Astrocyte (in vitro differentiated cells and primary cell): ENCODE measurements around the gene ARPC4. TPM values are rescaled to one million over a fixed set of nuclear protein-coding genes. Genes with fewer than 3 reads are reported as not detected.
A peak's percentile ranks its signal among the peaks of the same experiment; 100 is the strongest.

Source experiments
- DNase-seq: peaks from one replicate; pipeline ENCODE4 v3.0.0-alpha.2; 2010; ENCODE audit warnings: low read depth
- FAIRE-seq: peaks from 2 replicates; lab custom pipeline; 2011; peaks lifted over from hg19 to GRCh38; lab: Jason Lieb, UNC
- H2AFZ ChIP-seq: 2 replicates; pipeline ENCODE4 v1.6.0; 2012; ENCODE audit warnings: low read depth, low read length, inconsistent platforms
- H3K27ac ChIP-seq: 2 replicates; pipeline ENCODE4 v1.5.1; 2011; ENCODE audit warnings: low read depth, low read length, inconsistent platforms
- H3K27me3 ChIP-seq: 2 replicates; pipeline ENCODE4 v1.6.0; 2011; ENCODE audit warnings: low read length, inconsistent platforms; ENCODE audit not compliant: insufficient read depth
- H3K36me3 ChIP-seq: 2 replicates; pipeline ENCODE4 v1.5.1; 2011; ENCODE audit warnings: low read length, inconsistent platforms; ENCODE audit not compliant: insufficient read depth
- H3K4me1 ChIP-seq: 2 replicates; pipeline ENCODE4 v1.5.1; 2011; ENCODE audit warnings: low read length, inconsistent platforms; ENCODE audit not compliant: insufficient read depth
- H3K4me2 ChIP-seq: 2 replicates; pipeline ENCODE4 v1.6.0; 2012; ENCODE audit warnings: low read length, inconsistent platforms
- H3K4me3 ChIP-seq: 2 replicates; pipeline ENCODE4 v1.5.1; 2011; ENCODE audit warnings: low read depth, mild to moderate bottlenecking, low read length, inconsistent platforms; ENCODE audit not compliant: insufficient read depth
- H3K79me2 ChIP-seq: 2 replicates; pipeline ENCODE4 v1.6.0; 2012; ENCODE audit warnings: mild to moderate bottlenecking, low read length, inconsistent platforms; ENCODE audit not compliant: insufficient read depth
- H3K9ac ChIP-seq: 2 replicates; pipeline ENCODE4 v1.6.0; 2012; ENCODE audit warnings: mild to moderate bottlenecking, low read length, inconsistent platforms
- H3K9me3 ChIP-seq: 2 replicates; pipeline ENCODE4 v1.5.1; 2012; ENCODE audit warnings: low read depth, mild to moderate bottlenecking, low read length, inconsistent platforms; ENCODE audit not compliant: insufficient read depth
- H4K20me1 ChIP-seq: 2 replicates; pipeline ENCODE4 v1.6.0; 2012; ENCODE audit warnings: low read length, inconsistent platforms; ENCODE audit not compliant: insufficient read depth
- H3K27ac Mint-ChIP-seq: one replicate; pipeline ENCODE4 v1.8.0; 2021; ENCODE audit warnings: mild to moderate bottlenecking, mixed read lengths; ENCODE audit not compliant: unreplicated experiment
- H3K27me3 Mint-ChIP-seq: one replicate; pipeline ENCODE4 v1.8.0; 2021; ENCODE audit warnings: low read depth, mixed read lengths; ENCODE audit not compliant: unreplicated experiment
- H3K36me3 Mint-ChIP-seq: one replicate; pipeline ENCODE4 v1.8.0; 2021; ENCODE audit warnings: low read depth, mixed read lengths; ENCODE audit not compliant: unreplicated experiment
- H3K4me1 Mint-ChIP-seq: one replicate; pipeline ENCODE4 v1.8.0; 2021; ENCODE audit warnings: low read depth, mixed read lengths; ENCODE audit not compliant: unreplicated experiment
- H3K4me3 Mint-ChIP-seq: one replicate; pipeline ENCODE4 v1.8.0; 2021; ENCODE audit warnings: mild to moderate bottlenecking, moderate library complexity, mixed read lengths; ENCODE audit not compliant: unreplicated experiment
- H3K9me3 Mint-ChIP-seq: one replicate; pipeline ENCODE4 v1.8.0; 2021; ENCODE audit warnings: mild to moderate bottlenecking, mixed read lengths; ENCODE audit not compliant: unreplicated experiment
- CTCF ChIP-seq: IDR thresholded peaks from 2 replicates; pipeline ENCODE4 v1.5.1; 2011; ENCODE audit warnings: low read depth, mild to moderate bottlenecking, inconsistent platforms, low read length, moderate library complexity; ENCODE audit not compliant: insufficient read depth
- EZH2 ChIP-seq: IDR thresholded peaks from 2 replicates; pipeline ENCODE4 v1.6.1; 2012; ENCODE audit warnings: mild to moderate bottlenecking, low read length, inconsistent platforms; ENCODE audit not compliant: insufficient read depth
- total RNA-seq: library from RNA; stranded (reverse); gene quantifications from 2 replicates; pipeline ENCODE4 v1.2.1, GENCODE V29; 2021

Gene ARPC4
- total RNA-seq, 1 donor from 2014 or later = 205 TPM

- Mint-ChIP-seq H3K36me3 (peaks cover 7% of the 10 kb centered on the region), H3K4me1 (no peaks in the 10 kb centered on the region), H3K9me3 (no peaks in the 10 kb centered on the region), H3K27ac (no peak overlapping the region), H3K4me3 (no peak overlapping the region), H3K27me3 (no peaks in the 10 kb centered on the region)
- Histone ChIP-seq H3K27me3 (no peaks in the 10 kb centered on the region), H4K20me1 (no peaks in the 10 kb centered on the region), H3K4me2 (no peak overlapping the region), H3K4me3 (no peak overlapping the region), H3K79me2 (no peaks in the 10 kb centered on the region), H3K27ac (no peak overlapping the region), H3K36me3 (no peaks in the 10 kb centered on the region), H3K9ac (no peak overlapping the region), H3K9me3 (no peaks in the 10 kb centered on the region), H2AFZ (no peak overlapping the region), H3K4me1 (no peaks in the 10 kb centered on the region)
- no peak for TF ChIP-seq EZH2
- TF ChIP-seq CTCF = no peak
- FAIRE-seq (no peak), DNase-seq (no peak)
Measured at GRCh38 chr3:9825451-9826040, 32.7 kb downstream of the ARPC4 start.

- H3K27ac ChIP-seq = no peak overlapping the region
- no peak overlapping the region for H3K27ac Mint-ChIP-seq
- peaks cover 12% of the 10 kb centered on the region for H3K36me3 Mint-ChIP-seq
- no peaks in the 10 kb centered on the region for H3K4me1 ChIP-seq
- TF ChIP-seq CTCF (peak; percentile 17), EZH2 (no peak)
- no peaks in the 10 kb centered on the region for H3K79me2 ChIP-seq
- H4K20me1 ChIP-seq = no peaks in the 10 kb centered on the region
- FAIRE-seq (no peak), DNase-seq (no peak)
- H3K27me3 ChIP-seq = no peaks in the 10 kb centered on the region
- H2AFZ ChIP-seq = no peak overlapping the region
- H3K4me3 Mint-ChIP-seq = no peak overlapping the region
- no peaks in the 10 kb centered on the region for H3K9me3 Mint-ChIP-seq
- no peaks in the 10 kb centered on the region for H3K27me3 Mint-ChIP-seq
- no peak overlapping the region for H3K4me2 ChIP-seq
- no peaks in the 10 kb centered on the region for H3K4me1 Mint-ChIP-seq
- H3K36me3 ChIP-seq = no peaks in the 10 kb centered on the region
- H3K4me3 ChIP-seq = no peak overlapping the region
- no peak overlapping the region for H3K9ac ChIP-seq
- no peaks in the 10 kb centered on the region for H3K9me3 ChIP-seq
Measured at GRCh38 chr3:9826815-9827573, 34.1 kb downstream of the ARPC4 start.
